HFFc6 (cell line): ENCODE results near the gene NEK7. TPM values are rescaled to one million over a fixed set of nuclear protein-coding genes. Genes with fewer than 3 reads are reported as not detected.
A peak's percentile ranks its signal among the peaks of the same experiment; 100 is the strongest.

ENCODE experiments used
- DNase-seq: peaks from one replicate; pipeline ENCODE4 v3.0.0-alpha.2; 2018
- H3K27ac Mint-ChIP-seq: 2 replicates; pipeline ENCODE4 v1.8.0; 2020; ENCODE audit warnings: mild to moderate bottlenecking, mixed read lengths
- H3K27me3 Mint-ChIP-seq: 2 replicates; pipeline ENCODE4 v1.8.0; 2021; ENCODE audit warnings: mild to moderate bottlenecking, moderate library complexity, mixed read lengths; ENCODE audit not compliant: insufficient read depth
- H3K36me3 Mint-ChIP-seq: 2 replicates; pipeline ENCODE4 v1.8.0; 2021; ENCODE audit warnings: low read depth, mixed read lengths
- H3K4me1 Mint-ChIP-seq: 2 replicates; pipeline ENCODE4 v1.8.0; 2020; ENCODE audit warnings: low read depth, mixed read lengths
- H3K4me3 Mint-ChIP-seq: 2 replicates; pipeline ENCODE4 v1.8.0; 2020; ENCODE audit warnings: mild to moderate bottlenecking, moderate library complexity, mixed read lengths
- H3K9me3 Mint-ChIP-seq: 2 replicates; pipeline ENCODE4 v1.8.0; 2020; ENCODE audit warnings: mild to moderate bottlenecking, mixed read lengths
- total RNA-seq, 6 experiments: library from RNA; stranded (reverse); fragmentation: NEBNext Ultra II Directional; extraction: Animal tissue kit (Norgen Biotek cat#: 25700); gene quantifications; 2 replicates in 1 of 6; 3 replicates in 5 of 6; pipeline ENCODE4 v1.2.3, GENCODE V29; 2021
- TF ChIP-seq, protein P1 (sequence below): fragments of 200-600 bp; sonication (generic); IDR thresholded peaks from 2 replicates; pipeline ENCODE4 v1.5.0; 2021; ENCODE audit warnings: antibody characterized with exemption, mild to moderate bottlenecking

Gene NEK7
- total RNA-seq, 6 experiments from 2014 or later = 452 to 692 (median 485) TPM

DNA sequence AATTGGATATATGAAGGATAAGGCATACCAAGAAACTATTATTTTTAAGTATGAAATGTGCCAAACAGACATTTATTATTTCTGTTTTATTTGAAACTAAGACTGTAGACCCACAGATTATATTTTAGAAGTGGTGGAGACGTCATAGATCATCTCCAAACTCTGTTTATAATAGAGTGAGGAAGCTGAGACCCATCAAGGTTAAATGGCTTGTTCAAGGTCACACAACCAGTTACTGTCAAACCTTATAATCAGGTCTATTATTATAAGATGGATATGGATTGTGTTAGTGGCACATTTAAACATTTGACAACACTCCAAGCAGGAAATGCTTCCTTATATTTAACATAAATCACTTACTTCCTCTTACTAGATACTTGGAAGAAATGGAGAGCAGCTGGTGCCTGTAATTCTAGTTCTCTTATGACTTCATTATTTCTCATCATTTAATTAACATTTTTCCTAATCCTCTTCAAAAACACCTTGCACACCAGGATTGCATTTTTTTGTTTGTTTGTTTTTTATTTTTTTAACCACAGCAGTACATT is 117.0 kb downstream of the NEK7 start:
- Mint-ChIP-seq H3K9me3 (no peaks in the 10 kb centered on the region), H3K4me1 (peaks cover 78% of the 10 kb centered on the region), H3K27me3 (peaks cover 2% of the 10 kb centered on the region; the same call in 1 of the 2 replicates), H3K4me3 (peak overlapping the region; percentile 58), H3K27ac (peak overlapping the region; percentile 46), H3K36me3 (peaks cover 32% of the 10 kb centered on the region)
- no peak for DNase-seq
- TF ChIP-seq, protein P1, sequence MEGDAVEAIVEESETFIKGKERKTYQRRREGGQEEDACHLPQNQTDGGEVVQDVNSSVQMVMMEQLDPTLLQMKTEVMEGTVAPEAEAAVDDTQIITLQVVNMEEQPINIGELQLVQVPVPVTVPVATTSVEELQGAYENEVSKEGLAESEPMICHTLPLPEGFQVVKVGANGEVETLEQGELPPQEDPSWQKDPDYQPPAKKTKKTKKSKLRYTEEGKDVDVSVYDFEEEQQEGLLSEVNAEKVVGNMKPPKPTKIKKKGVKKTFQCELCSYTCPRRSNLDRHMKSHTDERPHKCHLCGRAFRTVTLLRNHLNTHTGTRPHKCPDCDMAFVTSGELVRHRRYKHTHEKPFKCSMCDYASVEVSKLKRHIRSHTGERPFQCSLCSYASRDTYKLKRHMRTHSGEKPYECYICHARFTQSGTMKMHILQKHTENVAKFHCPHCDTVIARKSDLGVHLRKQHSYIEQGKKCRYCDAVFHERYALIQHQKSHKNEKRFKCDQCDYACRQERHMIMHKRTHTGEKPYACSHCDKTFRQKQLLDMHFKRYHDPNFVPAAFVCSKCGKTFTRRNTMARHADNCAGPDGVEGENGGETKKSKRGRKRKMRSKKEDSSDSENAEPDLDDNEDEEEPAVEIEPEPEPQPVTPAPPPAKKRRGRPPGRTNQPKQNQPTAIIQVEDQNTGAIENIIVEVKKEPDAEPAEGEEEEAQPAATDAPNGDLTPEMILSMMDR = no peak

- peaks cover 2% of the 10 kb centered on the region; the same call in 1 of the 2 replicates for H3K27me3 Mint-ChIP-seq
- H3K4me3 Mint-ChIP-seq = no peak overlapping the region
- peak overlapping the region; percentile 51; the same call in 1 of the 2 replicates for H3K27ac Mint-ChIP-seq
- TF ChIP-seq, protein P1 = 0 out of 2 replicates have a peak, but pooled peaks have one; percentile 14
- peaks cover 88% of the 10 kb centered on the region for H3K4me1 Mint-ChIP-seq
- H3K36me3 Mint-ChIP-seq = peaks cover 34% of the 10 kb centered on the region
- H3K9me3 Mint-ChIP-seq = no peaks in the 10 kb centered on the region
- DNase-seq = no peak
Observed at GRCh38 chr1:198275597-198275996, 118.8 kb downstream of the NEK7 start.

DNA sequence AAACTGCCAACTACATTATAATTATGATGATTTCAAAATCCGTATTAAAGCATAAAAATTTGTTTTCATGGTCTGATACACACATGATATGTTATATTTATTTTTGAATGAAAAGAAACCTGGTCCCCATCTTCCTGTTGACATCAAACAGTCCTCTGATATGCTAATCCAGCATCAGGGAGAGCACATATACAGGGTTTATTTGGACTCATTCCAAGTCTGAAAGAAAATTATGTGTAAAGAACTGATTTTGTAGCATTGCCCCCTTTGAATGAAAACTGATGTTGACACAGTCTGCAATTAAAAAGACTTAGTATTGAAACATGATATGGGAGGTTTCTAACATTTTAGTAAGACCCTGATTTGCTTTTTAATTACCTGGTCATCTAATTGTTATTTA is 119.4 kb downstream of the NEK7 start:
- H3K36me3 Mint-ChIP-seq = peaks cover 28% of the 10 kb centered on the region
- peaks cover 2% of the 10 kb centered on the region; the same call in 1 of the 2 replicates for H3K27me3 Mint-ChIP-seq
- no peak for DNase-seq
- peaks cover 82% of the 10 kb centered on the region for H3K4me1 Mint-ChIP-seq
- TF ChIP-seq, protein P1 = no peak
- H3K4me3 Mint-ChIP-seq = 0 out of 2 replicates have a peak overlapping the region, but pooled peaks have one; percentile 4
- peak overlapping the region; percentile 51; the same call in 1 of the 2 replicates for H3K27ac Mint-ChIP-seq
- H3K9me3 Mint-ChIP-seq = no peaks in the 10 kb centered on the region

DNA sequence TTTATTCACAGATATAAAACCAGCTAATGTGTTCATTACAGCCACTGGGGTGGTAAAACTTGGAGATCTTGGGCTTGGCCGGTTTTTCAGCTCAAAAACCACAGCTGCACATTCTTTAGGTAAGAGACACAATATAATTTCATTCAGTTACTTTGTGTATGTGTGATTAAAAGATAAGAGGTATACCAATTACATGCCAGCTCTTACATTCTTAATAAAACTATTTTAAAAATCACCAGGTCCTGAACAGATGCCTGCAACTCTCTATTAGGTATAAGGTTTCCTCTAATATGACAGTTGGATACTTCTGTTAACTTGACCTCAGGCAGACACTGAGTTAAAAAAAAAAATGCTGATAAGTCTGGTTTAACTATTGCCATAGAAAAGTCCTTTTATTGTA is 122.1 kb downstream of the NEK7 start:
- Mint-ChIP-seq H3K4me1 (peaks cover 78% of the 10 kb centered on the region), H3K36me3 (peaks cover 31% of the 10 kb centered on the region), H3K4me3 (no peak overlapping the region), H3K27ac (peak overlapping the region; percentile 48; the same call in 1 of the 2 replicates), H3K27me3 (peaks cover 8% of the 10 kb centered on the region), H3K9me3 (peaks cover 3% of the 10 kb centered on the region; the same call in 1 of the 2 replicates)
- no peak for DNase-seq
- TF ChIP-seq, protein P1 = no peak

- Mint-ChIP-seq H3K27me3 (peaks cover 12% of the 10 kb centered on the region), H3K4me3 (no peak overlapping the region; the same call in 1 of the 2 replicates), H3K36me3 (peaks cover 28% of the 10 kb centered on the region), H3K4me1 (peaks cover 75% of the 10 kb centered on the region), H3K9me3 (peaks cover 3% of the 10 kb centered on the region; the same call in 1 of the 2 replicates), H3K27ac (peak overlapping the region; percentile 49; the same call in 1 of the 2 replicates)
- TF ChIP-seq, protein P1 = no peak
- DNase-seq = no peak
Observed at GRCh38 chr1:198280080-198280479, 123.3 kb downstream of the NEK7 start.
